ENCODE measurements around the gene SNRNP35.

Gene SNRNP35

DNA sequence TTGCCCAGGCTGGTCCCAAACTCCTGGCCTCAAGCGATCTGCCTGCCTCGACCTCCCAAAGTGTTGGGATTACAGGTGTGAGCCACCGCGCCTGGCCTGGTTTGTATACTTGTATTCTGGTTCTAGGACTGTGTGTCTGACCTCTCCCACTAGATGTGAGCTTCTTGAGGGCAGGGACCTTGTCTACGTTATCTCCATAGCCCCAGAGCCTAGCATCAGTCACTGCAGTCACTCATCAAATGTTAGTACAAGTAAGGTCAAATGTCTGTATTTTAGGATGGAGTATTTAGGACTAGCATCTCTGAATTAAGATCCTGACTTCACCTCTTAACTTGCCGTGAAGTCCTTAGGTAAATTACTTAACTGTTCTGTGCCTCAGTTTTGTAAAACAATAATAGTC lies 24.3 kb upstream of the SNRNP35 start:
- Histone ChIP-seq H3K9me3 (no peaks in the 10 kb centered on the region), H3K4me3 (peak overlapping the region; percentile 32; the same call in 1 of the 2 replicates), H3K9ac (peak overlapping the region; percentile 49), H3K27ac (peak overlapping the region; percentile 5; the same call in 1 of the 2 replicates), H3K4me2 (peak overlapping the region; percentile 90), H3K27me3 (no peaks in the 10 kb centered on the region), H3K4me1 (peaks cover 50% of the 10 kb centered on the region), H3K36me3 (peaks cover 43% of the 10 kb centered on the region), H4K20me1 (peaks cover 70% of the 10 kb centered on the region)
- TF ChIP-seq Cebpa-rat (IDR thresholded peaks at IDR 0.05) = no peak

- H3K27ac ChIP-seq = peak overlapping the region; percentile 96
These were observed 22.3 kb upstream of the SNRNP35 start for GRCh38 chr12:123435636-123436016.

DNA sequence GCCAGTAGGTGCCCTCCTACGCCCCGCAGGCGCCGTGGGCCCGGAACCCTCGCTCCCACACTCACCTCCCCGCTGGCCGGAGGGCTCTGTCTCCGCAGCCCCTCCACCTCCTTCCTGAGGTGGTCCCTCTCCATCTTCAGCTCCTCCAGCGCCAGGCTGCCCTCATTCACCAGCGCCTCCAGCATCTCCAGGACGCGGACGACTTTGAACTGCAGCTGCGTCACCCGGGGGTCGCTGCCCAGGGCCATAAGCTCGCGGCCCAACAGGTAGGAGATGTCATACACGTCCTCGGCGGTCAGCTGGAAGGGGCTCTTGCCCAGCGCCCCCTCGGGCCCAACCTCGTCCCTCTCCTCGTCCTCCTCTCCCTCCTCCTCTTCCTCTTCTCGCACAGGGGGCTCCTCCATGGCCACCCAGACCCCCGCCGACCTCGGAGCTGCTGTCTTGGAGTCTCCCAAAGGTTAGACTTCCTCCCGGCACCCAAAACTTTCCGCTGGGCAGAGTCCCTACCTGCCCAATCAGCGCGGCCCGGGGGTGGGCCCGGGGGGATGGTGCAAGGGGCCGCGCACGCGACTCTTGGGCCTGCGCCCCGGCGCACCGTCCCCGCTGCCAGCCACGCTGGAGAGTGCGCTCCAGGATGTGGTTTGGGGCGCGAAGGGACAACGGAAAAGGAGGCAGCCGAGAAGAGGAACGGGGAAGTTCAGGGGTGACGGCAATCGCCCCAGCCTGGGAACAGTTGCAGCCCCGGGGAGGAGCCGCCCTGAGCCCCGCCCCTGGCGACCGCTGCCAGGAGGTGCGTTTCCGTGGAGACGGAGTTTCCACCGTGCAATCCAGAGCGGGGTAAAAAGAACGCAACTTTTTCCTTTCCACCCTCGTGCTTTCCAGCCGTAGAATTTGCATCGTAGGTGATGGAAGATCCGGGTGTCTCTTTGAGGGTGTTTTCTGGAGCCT lies 21.6 kb upstream of the SNRNP35 start, which contains the start of gene RILPL2:
Gene RILPL2, minus strand, starts transcription at position 668 of the 948 bp plus-strand sequence. Its CDS starts 264 bp downstream, at position 404.
- peaks cover 16% of the 10 kb centered on the region for H3K36me3 ChIP-seq
- peak within 1 kb of the TSS; percentile 96 for H3K27ac ChIP-seq
- peaks cover 46% of the 10 kb centered on the region for H3K4me1 ChIP-seq
- peak within 1 kb of the TSS; percentile 90 for H3K4me2 ChIP-seq
- no peak for TF ChIP-seq Cebpa-rat (IDR thresholded peaks at IDR 0.05)
- peaks cover 46% of the 10 kb centered on the region for H4K20me1 ChIP-seq
- no peaks in the 10 kb centered on the region for H3K27me3 ChIP-seq
- H3K4me3 ChIP-seq = peak within 1 kb of the TSS; percentile 94
- peak within 1 kb of the TSS; percentile 88 for H3K9ac ChIP-seq
- H3K9me3 ChIP-seq = no peaks in the 10 kb centered on the region

More at GRCh38 chr12:123435636-123436016, 22.3 kb upstream of the SNRNP35 start:
- Histone ChIP-seq H3K4me1 (peaks cover 46% of the 10 kb centered on the region), H3K9me3 (no peaks in the 10 kb centered on the region), H3K4me3 (peak overlapping the region; percentile 94), H3K36me3 (peaks cover 22% of the 10 kb centered on the region), H4K20me1 (peaks cover 53% of the 10 kb centered on the region), H3K27me3 (no peaks in the 10 kb centered on the region), H3K4me2 (peak overlapping the region; percentile 90), H3K9ac (peak overlapping the region; percentile 88)
- TF ChIP-seq Cebpa-rat (IDR thresholded peaks at IDR 0.05) = no peak

- no peaks in the 10 kb centered on the region for H3K36me3 ChIP-seq
- no peak overlapping the region for H3K4me2 ChIP-seq
- TF ChIP-seq Cebpa-rat (IDR thresholded peaks at IDR 0.05) = no peak
These were observed 16.3 kb upstream of the SNRNP35 start for GRCh38 chr12:123441523-123442164.

GRCh38 chr12:123442774-123443173 lies 15.2 kb upstream of the SNRNP35 start:
- no peaks in the 10 kb centered on the region for H3K9me3 ChIP-seq
- no peak for TF ChIP-seq Cebpa-rat (IDR thresholded peaks at IDR 0.05)
- no peak overlapping the region for H3K4me3 ChIP-seq
- H3K4me2 ChIP-seq = peak overlapping the region; percentile 24; the same call in 1 of the 2 replicates
- no peak overlapping the region for H3K9ac ChIP-seq
- no peaks in the 10 kb centered on the region for H4K20me1 ChIP-seq
- H3K4me1 ChIP-seq = peaks cover 22% of the 10 kb centered on the region
- no peak overlapping the region for H3K27ac ChIP-seq
- no peaks in the 10 kb centered on the region for H3K27me3 ChIP-seq
- H3K36me3 ChIP-seq = no peaks in the 10 kb centered on the region

More at GRCh38 chr12:123441523-123442164, 16.3 kb upstream of the SNRNP35 start:
- no peaks in the 10 kb centered on the region for H3K27me3 ChIP-seq
- H4K20me1 ChIP-seq = no peaks in the 10 kb centered on the region
- H3K27ac ChIP-seq = no peak overlapping the region
- no peaks in the 10 kb centered on the region for H3K9me3 ChIP-seq
- H3K9ac ChIP-seq = no peak overlapping the region
- H3K4me1 ChIP-seq = peaks cover 27% of the 10 kb centered on the region
- no peak overlapping the region for H3K4me3 ChIP-seq

GRCh38 chr12:123444092-123445026 lies 13.6 kb upstream of the SNRNP35 start:
- Histone ChIP-seq H3K27me3 (no peaks in the 10 kb centered on the region), H3K36me3 (no peaks in the 10 kb centered on the region), H3K9me3 (no peaks in the 10 kb centered on the region), H3K9ac (no peak overlapping the region), H4K20me1 (no peaks in the 10 kb centered on the region), H3K4me1 (peaks cover 27% of the 10 kb centered on the region), H3K27ac (no peak overlapping the region), H3K4me2 (no peak overlapping the region), H3K4me3 (no peak overlapping the region)
- TF ChIP-seq Cebpa-rat (IDR thresholded peaks at IDR 0.05) = no peak

DNA sequence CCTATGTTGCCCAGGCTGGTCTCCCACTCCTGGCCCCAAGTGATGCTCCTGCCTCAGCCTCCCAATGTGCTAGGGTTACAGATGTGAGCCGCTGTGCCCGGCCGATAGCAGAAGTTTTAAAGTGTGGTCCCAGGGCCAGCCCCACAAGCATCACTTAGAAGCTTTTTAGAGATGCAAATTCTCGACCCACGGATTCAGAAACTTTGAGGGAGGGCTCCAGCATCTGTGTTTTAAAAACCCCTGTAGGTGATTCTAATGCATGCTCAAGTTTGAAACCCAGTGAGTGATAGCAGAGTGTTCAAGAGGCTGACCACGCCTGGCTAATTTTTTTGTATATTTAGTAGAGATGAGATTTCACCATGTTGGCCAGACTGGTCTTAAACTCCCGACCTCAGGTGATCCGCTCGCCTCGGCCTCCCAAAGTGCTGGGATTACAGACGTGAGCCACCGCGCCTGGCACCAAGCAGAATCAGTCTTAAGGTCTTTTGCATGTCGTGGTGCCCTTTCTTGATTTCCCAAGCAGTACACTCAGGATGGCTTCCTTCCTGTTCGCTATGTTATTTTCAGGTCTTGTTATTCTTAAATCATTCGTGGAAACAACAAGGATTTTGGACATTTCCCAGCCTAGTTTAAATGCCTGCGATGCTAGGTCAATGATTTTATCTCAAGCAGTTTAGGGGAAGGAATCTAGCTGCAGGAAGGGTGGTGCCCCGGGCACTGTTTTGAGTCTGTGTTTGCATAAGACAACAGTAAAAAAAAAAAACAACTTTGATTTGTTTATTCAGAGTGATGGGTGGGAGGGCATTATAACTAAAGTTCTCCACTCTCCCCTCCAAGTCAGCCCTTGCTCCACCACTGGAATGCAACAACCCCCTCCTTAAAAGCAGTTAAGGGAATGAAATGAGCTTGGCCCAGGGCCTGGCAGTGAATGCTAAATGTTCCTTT lies 12.3 kb upstream of the SNRNP35 start:
- Histone ChIP-seq H3K9ac (0 out of 2 replicates have a peak overlapping the region, but pooled peaks have one; percentile 38), H4K20me1 (no peaks in the 10 kb centered on the region), H3K27ac (no peak overlapping the region), H3K9me3 (no peaks in the 10 kb centered on the region), H3K4me3 (no peak overlapping the region), H3K27me3 (no peaks in the 10 kb centered on the region), H3K4me2 (peak overlapping the region; percentile 37), H3K36me3 (no peaks in the 10 kb centered on the region), H3K4me1 (peaks cover 27% of the 10 kb centered on the region)
- no peak for TF ChIP-seq Cebpa-rat (IDR thresholded peaks at IDR 0.05)

- Histone ChIP-seq H3K4me1 (peaks cover 27% of the 10 kb centered on the region), H3K9ac (no peak overlapping the region), H4K20me1 (no peaks in the 10 kb centered on the region), H3K4me3 (no peak overlapping the region), H3K36me3 (no peaks in the 10 kb centered on the region), H3K4me2 (peak overlapping the region; percentile 37; the same call in 1 of the 2 replicates), H3K27me3 (no peaks in the 10 kb centered on the region), H3K27ac (no peak overlapping the region), H3K9me3 (no peaks in the 10 kb centered on the region)
- TF ChIP-seq Cebpa-rat (IDR thresholded peaks at IDR 0.05) = no peak
These were observed 11.6 kb upstream of the SNRNP35 start for GRCh38 chr12:123446333-123446713.
